HCT116 (cell line): ENCODE results near the gene FLNB. TPM values are rescaled to one million over a fixed set of nuclear protein-coding genes. Genes with fewer than 3 reads are reported as not detected.

Experiments
- ATAC-seq: fragments of 200-7000 bp; cut with Tn5 transposase; 2 replicates; pipeline ENCODE4 v1.9.1; 2020; ENCODE audit warnings: mild to moderate bottlenecking, moderate library complexity
- BruUV-seq: library from RNA; stranded (reverse); fragments of 400-500 nt; replicated peaks from 2 replicates; lab custom pipeline; 2021; lab: Mats Ljungman, UMichigan
- CTCF ChIA-PET: fragments of 300-600 bp; sonication (Branson Sonifier 250); formaldehyde crosslinking; loops from one replicate; lab custom pipeline; 2021; ENCODE audit warnings: antibody characterized with exemption; lab: Charles Lee
- POLR2A ChIA-PET: fragments of 300-600, 350-600 bp; sonication (Branson Sonifier 250); formaldehyde crosslinking; loops from one replicate; lab custom pipeline; 2021; ENCODE audit warnings: antibody characterized with exemption; lab: Charles Lee
- RAD21 ChIA-PET, 2 experiments: fragments of 300-600 bp; sonication (Branson Sonifier 250); formaldehyde crosslinking; loops; one replicate each; lab custom pipeline; 2023; ENCODE audit warnings: low total read pairs in 2 of 2; ENCODE audit not compliant: uncharacterized antibody in 2 of 2, unreplicated experiment in 2 of 2, low non-redundant PET in 1 of 2; lab: Charles Lee
- DNase-seq: peaks from one replicate; pipeline ENCODE4 v3.0.0-alpha.2; 2010; ENCODE audit warnings: low read depth, low spot score
- H2AFZ ChIP-seq: fragments of 200-600 bp; shearing (Covaris generic), sonication (generic); 2 replicates; pipeline ENCODE4 v1.6.1; 2017; ENCODE audit warnings: low read depth, mixed run types, mixed read lengths, antibody characterized with exemption, low read length; ENCODE audit not compliant: poor library complexity, severe bottlenecking
- H3K27ac ChIP-seq: 2 replicates; pipeline ENCODE4 v1.5.1; 2012; ENCODE audit warnings: low read depth, low read length
- H3K27me3 ChIP-seq: fragments of 200-600 bp; sonication (generic); 2 replicates; pipeline ENCODE4 v1.6.1; 2016; ENCODE audit warnings: mixed run types, low read length, mixed read lengths; ENCODE audit not compliant: insufficient read depth
- H3K36me3 ChIP-seq, 2 experiments: fragments of 200-500 bp in 1 of 2; fragments of 200-600 bp in 1 of 2; sonication (Bioruptor generic) in 1 of 2; sonication (generic) in 1 of 2; 2 replicates each; pipeline versions ENCODE4 v1.5.1 to v1.6.1; 2014 to 2016; ENCODE audit warnings: low read length in 2 of 2, inconsistent platforms in 1 of 2, mixed read lengths in 1 of 2, mixed run types in 1 of 2; ENCODE audit not compliant: insufficient read depth in 2 of 2, control insufficient read depth in 1 of 2
- H3K4me1 ChIP-seq, 2 experiments: fragments of 200-600 bp in 1 of 2; sonication (generic) in 1 of 2; 2 replicates each; pipeline versions ENCODE4 v1.5.1 to v1.6.1; 2012 to 2017; ENCODE audit warnings: low read length in 2 of 2, inconsistent platforms in 1 of 2, mild to moderate bottlenecking in 1 of 2, mixed read lengths in 1 of 2, mixed run types in 1 of 2, moderate library complexity in 1 of 2; ENCODE audit not compliant: insufficient read depth in 2 of 2, control insufficient read depth in 1 of 2
- H3K4me2 ChIP-seq: fragments of 200-600 bp; sonication (generic); 2 replicates; pipeline ENCODE4 v1.6.1; 2017; ENCODE audit warnings: mixed run types, low read length, mixed read lengths
- H3K4me3 ChIP-seq, 2 experiments: fragments of 200-600 bp in 1 of 2; sonication (generic) in 1 of 2; replicated peaks in 1 of 2; 2 replicates each; pipeline ENCODE4 v1.5.1; 2011 to 2016; ENCODE audit warnings: low read length in 2 of 2, control low read depth in 1 of 2, low read depth in 1 of 2, mild to moderate bottlenecking in 1 of 2, mixed read lengths in 1 of 2, mixed run types in 1 of 2
- H3K79me2 ChIP-seq: fragments of 200-600 bp; sonication (generic); 2 replicates; pipeline ENCODE4 v1.6.1; 2017; ENCODE audit warnings: mild to moderate bottlenecking, mixed run types, low read length, moderate library complexity, mixed read lengths; ENCODE audit not compliant: insufficient read depth
- H3K9ac ChIP-seq: fragments of 200-600 bp; sonication (generic); 2 replicates; pipeline ENCODE4 v1.6.1; 2016; ENCODE audit warnings: low read length, mixed read lengths
- H3K9me2 ChIP-seq: fragments of 200-600 bp; sonication (generic), shearing (Covaris generic); 2 replicates; pipeline ENCODE4 v1.6.1; 2017; ENCODE audit warnings: mixed run types, mild to moderate bottlenecking, moderate library complexity; ENCODE audit not compliant: insufficient read depth
- H3K9me3 ChIP-seq, 2 experiments: fragments of 200-500 bp in 1 of 2; fragments of 200-600 bp in 1 of 2; sonication (Bioruptor generic) in 1 of 2; sonication (generic) in 1 of 2; 2 replicates each; pipeline ENCODE4 v1.6.1; 2014 to 2017; ENCODE audit warnings: low read length in 2 of 2, mixed read lengths in 2 of 2, inconsistent platforms in 1 of 2, low read depth in 1 of 2, mild to moderate bottlenecking in 1 of 2, mixed run types in 1 of 2, moderate library complexity in 1 of 2; ENCODE audit not compliant: control insufficient read depth in 1 of 2, insufficient read depth in 1 of 2
- H4K20me1 ChIP-seq: fragments of 200-600 bp; sonication (generic), shearing (Covaris generic); 2 replicates; pipeline ENCODE4 v1.6.1; 2017; ENCODE audit warnings: mixed run types, mild to moderate bottlenecking, moderate library complexity; ENCODE audit not compliant: insufficient read depth
- ATF3 ChIP-seq: IDR thresholded peaks from 2 replicates; pipeline ENCODE4 v1.6.1; 2012
- CBX3 ChIP-seq: IDR thresholded peaks from 2 replicates; pipeline ENCODE4 v1.6.1; 2012; ENCODE audit warnings: low read depth
- CTCF ChIP-seq, 3 experiments: fragments of 200-600 bp in 1 of 3; sonication (generic) in 1 of 3; IDR thresholded peaks in 2 of 3; conservative IDR thresholded peaks in 1 of 3; 2 replicates each; pipeline ENCODE4 v1.5.1; 2012 to 2017; ENCODE audit warnings: low read depth in 2 of 3, low read length in 2 of 3, antibody characterized with exemption in 1 of 3, borderline replicate concordance in 1 of 3, control low read depth in 1 of 3, mild to moderate bottlenecking in 1 of 3, mixed read lengths in 1 of 3, mixed run types in 1 of 3, moderate library complexity in 1 of 3; ENCODE audit not compliant: insufficient read depth in 1 of 3
- EGR1 ChIP-seq: IDR thresholded peaks from 2 replicates; pipeline ENCODE4 v1.6.1; 2012; ENCODE audit warnings: low read depth
- ELF1 ChIP-seq: IDR thresholded peaks from 2 replicates; pipeline ENCODE4 v1.6.1; 2012; ENCODE audit warnings: low read depth, borderline replicate concordance
- EZH2 ChIP-seq: fragments of 200-600 bp; sonication (generic); IDR thresholded peaks from 2 replicates; pipeline ENCODE4 v1.6.1; 2017; ENCODE audit warnings: antibody characterized with exemption, mixed run types
- FOSL1 ChIP-seq: IDR thresholded peaks from 2 replicates; pipeline ENCODE4 v1.6.1; 2012; ENCODE audit warnings: low read depth
- MAX ChIP-seq: IDR thresholded peaks from 2 replicates; pipeline ENCODE4 v1.6.1; 2012
- REST ChIP-seq: IDR thresholded peaks from 2 replicates; pipeline ENCODE4 v1.6.1; 2012; ENCODE audit warnings: low read depth
- ZFX ChIP-seq: fragments of 450-650 bp; IDR thresholded peaks from 2 replicates; pipeline ENCODE4 v1.6.1; 2017
- ZNF274 ChIP-seq: fragments of 200-500 bp; sonication (Bioruptor generic); IDR thresholded peaks from 2 replicates; pipeline ENCODE4 v1.6.1; 2014; ENCODE audit warnings: mild to moderate bottlenecking, low read depth, low read length, inconsistent platforms
- intact Hi-C: fragments of 100-400 bp; cut with micrococcal nuclease; formaldehyde crosslinking; loops from 2 replicates; pipeline ENCODE4 v1.10.0; 2022
- total RNA-seq: library from RNA; stranded (reverse); gene quantifications from one replicate; pipeline ENCODE4 v1.2.1, GENCODE V29; 2021; ENCODE audit not compliant: unreplicated experiment

FLNB gene
- total RNA-seq, 1 experiment from 2014 or later = 116 TPM

GRCh38 chr3:58025406-58025805 is 17.2 kb downstream of the FLNB start (continued):
- TF ChIP-seq CTCF (IDR thresholded peaks at IDR 0.05 in 2 of 3, conservative IDR thresholded peaks at IDR 0.05 in 1 of 3; ENCODE audit: borderline replicate concordance in 1 of 3, insufficient read depth in 1 of 3, low read depth in 2 of 3, low read length in 2 of 3) (no peak), FOSL1 (no peak), EGR1 (no peak), EZH2 (no peak)

- Histone ChIP-seq H3K4me2 (peak overlapping the region; percentile 39), H3K4me3 (no peak overlapping the region), H3K9me2 (no peaks in the 10 kb centered on the region), H3K9ac (no peak overlapping the region), H3K27me3 (no peaks in the 10 kb centered on the region), H3K4me1 (peaks cover 28 to 36% of the 10 kb centered on the region in 2 experiments), H3K79me2 (peaks cover 86% of the 10 kb centered on the region), H3K9me3 (no peaks in the 10 kb centered on the region), H2AFZ (no peak overlapping the region), H4K20me1 (peaks cover 12% of the 10 kb centered on the region; the same call in 1 of the 2 replicates), H3K36me3 (no peaks in the 10 kb centered on the region), H3K27ac (no peak overlapping the region)
- RAD21 ChIA-PET = no interaction called here
- intact Hi-C loops = no loop called here
- BruUV-seq = no TSS peak
- ATAC-seq = no peak
- CTCF ChIA-PET = no interaction called here
- TF ChIP-seq REST (no peak), MAX (no peak), ZNF274 (no peak), ZFX (no peak), CBX3 (no peak), CTCF (IDR thresholded peaks at IDR 0.05 in 2 of 3, conservative IDR thresholded peaks at IDR 0.05 in 1 of 3; ENCODE audit: borderline replicate concordance in 1 of 3, insufficient read depth in 1 of 3, low read depth in 2 of 3, low read length in 2 of 3) (no peak), ELF1 (no peak), ATF3 (no peak)
- no peak for DNase-seq
- POLR2A ChIA-PET = no interaction called here
Observed at GRCh38 chr3:58025837-58026569, 17.8 kb downstream of the FLNB start.
